Uterus (tissue), 2 donors: ENCODE data around the gene OPCML.

ENCODE experiments used
- POLR2A ChIP-seq, 2 donors: fragments of 450-650 bp; IDR thresholded peaks; one replicate each; pipeline ENCODE4 v1.6.1; 2016; ENCODE audit warnings: antibody characterized with exemption in 2 of 2, mild to moderate bottlenecking in 1 of 2, moderate library complexity in 1 of 2
- TF ChIP-seq, protein P1 (sequence below), 4 experiments: fragments of 200-600 bp in 2 of 4; fragments of 450-650 bp in 2 of 4; sonication (generic) in 2 of 4; IDR thresholded peaks; one replicate each; pipeline ENCODE4 v1.5.1; 2016 to 2019; ENCODE audit warnings: antibody characterized with exemption in 4 of 4, mild to moderate bottlenecking in 2 of 4, moderate library complexity in 1 of 4

DNA sequence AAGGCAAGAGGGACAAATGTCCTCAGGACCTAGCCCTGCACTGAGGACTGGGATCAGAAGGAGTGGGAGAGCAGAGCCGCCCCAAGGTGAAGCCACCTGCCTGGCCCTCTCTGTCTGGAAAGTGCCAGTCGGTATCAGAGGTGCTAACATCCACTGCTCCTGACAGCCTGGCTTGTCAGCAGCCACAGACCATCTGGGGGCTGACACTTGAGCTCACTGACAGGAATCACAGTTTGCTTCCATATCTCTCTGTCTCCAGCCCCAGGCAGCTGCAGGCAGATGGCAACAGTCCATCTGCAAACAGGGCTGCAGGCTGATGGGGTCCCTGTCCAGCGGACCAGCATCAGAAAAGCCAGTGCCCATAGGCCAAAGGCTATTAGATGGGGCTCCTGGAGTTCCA lies 5.5 kb downstream of the OPCML start:
- TF ChIP-seq, protein P1, sequence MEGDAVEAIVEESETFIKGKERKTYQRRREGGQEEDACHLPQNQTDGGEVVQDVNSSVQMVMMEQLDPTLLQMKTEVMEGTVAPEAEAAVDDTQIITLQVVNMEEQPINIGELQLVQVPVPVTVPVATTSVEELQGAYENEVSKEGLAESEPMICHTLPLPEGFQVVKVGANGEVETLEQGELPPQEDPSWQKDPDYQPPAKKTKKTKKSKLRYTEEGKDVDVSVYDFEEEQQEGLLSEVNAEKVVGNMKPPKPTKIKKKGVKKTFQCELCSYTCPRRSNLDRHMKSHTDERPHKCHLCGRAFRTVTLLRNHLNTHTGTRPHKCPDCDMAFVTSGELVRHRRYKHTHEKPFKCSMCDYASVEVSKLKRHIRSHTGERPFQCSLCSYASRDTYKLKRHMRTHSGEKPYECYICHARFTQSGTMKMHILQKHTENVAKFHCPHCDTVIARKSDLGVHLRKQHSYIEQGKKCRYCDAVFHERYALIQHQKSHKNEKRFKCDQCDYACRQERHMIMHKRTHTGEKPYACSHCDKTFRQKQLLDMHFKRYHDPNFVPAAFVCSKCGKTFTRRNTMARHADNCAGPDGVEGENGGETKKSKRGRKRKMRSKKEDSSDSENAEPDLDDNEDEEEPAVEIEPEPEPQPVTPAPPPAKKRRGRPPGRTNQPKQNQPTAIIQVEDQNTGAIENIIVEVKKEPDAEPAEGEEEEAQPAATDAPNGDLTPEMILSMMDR (IDR thresholded peaks at IDR 0.05) = no peak
- TF ChIP-seq POLR2A (IDR thresholded peaks at IDR 0.05) = no peak
